HCT116 (cell line): ENCODE data around the gene PCMTD2. TPM values are rescaled to one million over a fixed set of nuclear protein-coding genes. Genes with fewer than 3 reads are reported as not detected.
"Not testable (repeated sequence)": the region's sequence is repeated elsewhere in the genome, so short reads cannot be mapped to it uniquely, and the experiment has no call there.

ENCODE experiments used
- ATAC-seq: fragments of 200-7000 bp; cut with Tn5 transposase; 2 replicates; pipeline ENCODE4 v1.9.1; 2020; ENCODE audit warnings: mild to moderate bottlenecking, moderate library complexity
- BruUV-seq: library from RNA; stranded (reverse); fragments of 400-500 nt; replicated peaks from 2 replicates; lab custom pipeline; 2021; lab: Mats Ljungman, UMichigan
- CTCF ChIA-PET: fragments of 300-600 bp; sonication (Branson Sonifier 250); formaldehyde crosslinking; loops from one replicate; lab custom pipeline; 2021; ENCODE audit warnings: antibody characterized with exemption; lab: Charles Lee
- POLR2A ChIA-PET: fragments of 300-600, 350-600 bp; sonication (Branson Sonifier 250); formaldehyde crosslinking; loops from one replicate; lab custom pipeline; 2021; ENCODE audit warnings: antibody characterized with exemption; lab: Charles Lee
- RAD21 ChIA-PET, 2 experiments: fragments of 300-600 bp; sonication (Branson Sonifier 250); formaldehyde crosslinking; loops; one replicate each; lab custom pipeline; 2023; ENCODE audit warnings: low total read pairs in 2 of 2; ENCODE audit not compliant: uncharacterized antibody in 2 of 2, unreplicated experiment in 2 of 2, low non-redundant PET in 1 of 2; lab: Charles Lee
- DNase-seq: peaks from one replicate; pipeline ENCODE4 v3.0.0-alpha.2; 2010; ENCODE audit warnings: low read depth, low spot score
- H2AFZ ChIP-seq: fragments of 200-600 bp; shearing (Covaris generic), sonication (generic); 2 replicates; pipeline ENCODE4 v1.6.1; 2017; ENCODE audit warnings: low read depth, mixed run types, mixed read lengths, antibody characterized with exemption, low read length; ENCODE audit not compliant: poor library complexity, severe bottlenecking
- H3K27ac ChIP-seq: 2 replicates; pipeline ENCODE4 v1.5.1; 2012; ENCODE audit warnings: low read depth, low read length
- H3K27me3 ChIP-seq: fragments of 200-600 bp; sonication (generic); 2 replicates; pipeline ENCODE4 v1.6.1; 2016; ENCODE audit warnings: mixed run types, low read length, mixed read lengths; ENCODE audit not compliant: insufficient read depth
- H3K36me3 ChIP-seq, 2 experiments: fragments of 200-500 bp in 1 of 2; fragments of 200-600 bp in 1 of 2; sonication (Bioruptor generic) in 1 of 2; sonication (generic) in 1 of 2; 2 replicates each; pipeline versions ENCODE4 v1.5.1 to v1.6.1; 2014 to 2016; ENCODE audit warnings: low read length in 2 of 2, inconsistent platforms in 1 of 2, mixed read lengths in 1 of 2, mixed run types in 1 of 2; ENCODE audit not compliant: insufficient read depth in 2 of 2, control insufficient read depth in 1 of 2
- H3K4me1 ChIP-seq, 2 experiments: fragments of 200-600 bp in 1 of 2; sonication (generic) in 1 of 2; 2 replicates each; pipeline versions ENCODE4 v1.5.1 to v1.6.1; 2012 to 2017; ENCODE audit warnings: low read length in 2 of 2, inconsistent platforms in 1 of 2, mild to moderate bottlenecking in 1 of 2, mixed read lengths in 1 of 2, mixed run types in 1 of 2, moderate library complexity in 1 of 2; ENCODE audit not compliant: insufficient read depth in 2 of 2, control insufficient read depth in 1 of 2
- H3K4me2 ChIP-seq: fragments of 200-600 bp; sonication (generic); 2 replicates; pipeline ENCODE4 v1.6.1; 2017; ENCODE audit warnings: mixed run types, low read length, mixed read lengths
- H3K4me3 ChIP-seq, 2 experiments: fragments of 200-600 bp in 1 of 2; sonication (generic) in 1 of 2; replicated peaks in 1 of 2; 2 replicates each; pipeline ENCODE4 v1.5.1; 2011 to 2016; ENCODE audit warnings: low read length in 2 of 2, control low read depth in 1 of 2, low read depth in 1 of 2, mild to moderate bottlenecking in 1 of 2, mixed read lengths in 1 of 2, mixed run types in 1 of 2
- H3K79me2 ChIP-seq: fragments of 200-600 bp; sonication (generic); 2 replicates; pipeline ENCODE4 v1.6.1; 2017; ENCODE audit warnings: mild to moderate bottlenecking, mixed run types, low read length, moderate library complexity, mixed read lengths; ENCODE audit not compliant: insufficient read depth
- H3K9ac ChIP-seq: fragments of 200-600 bp; sonication (generic); 2 replicates; pipeline ENCODE4 v1.6.1; 2016; ENCODE audit warnings: low read length, mixed read lengths
- H3K9me2 ChIP-seq: fragments of 200-600 bp; sonication (generic), shearing (Covaris generic); 2 replicates; pipeline ENCODE4 v1.6.1; 2017; ENCODE audit warnings: mixed run types, mild to moderate bottlenecking, moderate library complexity; ENCODE audit not compliant: insufficient read depth
- H3K9me3 ChIP-seq, 2 experiments: fragments of 200-500 bp in 1 of 2; fragments of 200-600 bp in 1 of 2; sonication (Bioruptor generic) in 1 of 2; sonication (generic) in 1 of 2; 2 replicates each; pipeline ENCODE4 v1.6.1; 2014 to 2017; ENCODE audit warnings: low read length in 2 of 2, mixed read lengths in 2 of 2, inconsistent platforms in 1 of 2, low read depth in 1 of 2, mild to moderate bottlenecking in 1 of 2, mixed run types in 1 of 2, moderate library complexity in 1 of 2; ENCODE audit not compliant: control insufficient read depth in 1 of 2, insufficient read depth in 1 of 2
- H4K20me1 ChIP-seq: fragments of 200-600 bp; sonication (generic), shearing (Covaris generic); 2 replicates; pipeline ENCODE4 v1.6.1; 2017; ENCODE audit warnings: mixed run types, mild to moderate bottlenecking, moderate library complexity; ENCODE audit not compliant: insufficient read depth
- intact Hi-C: fragments of 100-400 bp; cut with micrococcal nuclease; formaldehyde crosslinking; loops from 2 replicates; pipeline ENCODE4 v1.10.0; 2022
- total RNA-seq: library from RNA; stranded (reverse); gene quantifications from one replicate; pipeline ENCODE4 v1.2.1, GENCODE V29; 2021; ENCODE audit not compliant: unreplicated experiment

Gene PCMTD2
- total RNA-seq, 1 experiment from 2014 or later, result 44.7 TPM

GRCh38 chr20:64292167-64292566, 36.6 kb downstream of the PCMTD2 start:
- H2AFZ ChIP-seq, ATAC-seq, H4K20me1 ChIP-seq, H3K9ac ChIP-seq, H3K9me3 ChIP-seq, H3K79me2 ChIP-seq, H3K4me1 ChIP-seq, DNase-seq, RAD21 ChIA-PET, H3K9me2 ChIP-seq, intact Hi-C loops, H3K4me2 ChIP-seq, H3K27me3 ChIP-seq, BruUV-seq, POLR2A ChIA-PET, H3K27ac ChIP-seq, H3K4me3 ChIP-seq, H3K36me3 ChIP-seq, CTCF ChIA-PET: not testable (repeated sequence)

GRCh38 chr20:64303086-64303485, 47.5 kb downstream of the PCMTD2 start:
- H3K4me2 ChIP-seq, H3K9me3 ChIP-seq, H3K36me3 ChIP-seq, H3K9me2 ChIP-seq, H3K27me3 ChIP-seq, H4K20me1 ChIP-seq, CTCF ChIA-PET, POLR2A ChIA-PET, BruUV-seq, H3K79me2 ChIP-seq, H2AFZ ChIP-seq, DNase-seq, H3K4me1 ChIP-seq, RAD21 ChIA-PET, intact Hi-C loops, H3K27ac ChIP-seq, H3K4me3 ChIP-seq, ATAC-seq, H3K9ac ChIP-seq: not testable (repeated sequence)

- intact Hi-C loops, H2AFZ ChIP-seq, H3K4me3 ChIP-seq, H3K9ac ChIP-seq, H3K27ac ChIP-seq, RAD21 ChIA-PET, H3K4me1 ChIP-seq, BruUV-seq, H3K9me2 ChIP-seq, H3K36me3 ChIP-seq, H3K79me2 ChIP-seq, H3K9me3 ChIP-seq, H3K27me3 ChIP-seq, ATAC-seq, DNase-seq, CTCF ChIA-PET, POLR2A ChIA-PET, H3K4me2 ChIP-seq, H4K20me1 ChIP-seq: not testable (repeated sequence)
Measured at GRCh38 chr20:64313761-64314160, 58.2 kb downstream of the PCMTD2 start.

GRCh38 chr20:64315381-64315780, 59.8 kb downstream of the PCMTD2 start:
- RAD21 ChIA-PET, intact Hi-C loops, H3K4me1 ChIP-seq, CTCF ChIA-PET, H3K36me3 ChIP-seq, H3K27ac ChIP-seq, H3K4me3 ChIP-seq, BruUV-seq, H3K4me2 ChIP-seq, DNase-seq, H3K9ac ChIP-seq, H3K79me2 ChIP-seq, POLR2A ChIA-PET, ATAC-seq, H2AFZ ChIP-seq, H3K9me3 ChIP-seq, H4K20me1 ChIP-seq, H3K9me2 ChIP-seq, H3K27me3 ChIP-seq: not testable (repeated sequence)

GRCh38 chr20:64315884-64316283, 60.3 kb downstream of the PCMTD2 start:
- H3K4me2 ChIP-seq, CTCF ChIA-PET, DNase-seq, H4K20me1 ChIP-seq, H3K4me3 ChIP-seq, H3K9me3 ChIP-seq, H3K9me2 ChIP-seq, H3K79me2 ChIP-seq, RAD21 ChIA-PET, ATAC-seq, H3K4me1 ChIP-seq, H3K27me3 ChIP-seq, H3K27ac ChIP-seq, BruUV-seq, intact Hi-C loops, H3K36me3 ChIP-seq, H3K9ac ChIP-seq, H2AFZ ChIP-seq, POLR2A ChIA-PET: not testable (repeated sequence)
